GM21526 (cell line): ENCODE measurements around the gene CSMD2.
"Not testable (repeated sequence)": the region's sequence is repeated elsewhere in the genome, so short reads cannot be mapped to it uniquely, and the experiment has no call there.

Experiments
- ATAC-seq: cut with Tn5 transposase; IDR thresholded peaks from one replicate; pipeline ENCODE4 v1.9.1; 2021; ENCODE audit warnings: moderate library complexity; ENCODE audit not compliant: unreplicated experiment, low FRiP score

Gene CSMD2

DNA sequence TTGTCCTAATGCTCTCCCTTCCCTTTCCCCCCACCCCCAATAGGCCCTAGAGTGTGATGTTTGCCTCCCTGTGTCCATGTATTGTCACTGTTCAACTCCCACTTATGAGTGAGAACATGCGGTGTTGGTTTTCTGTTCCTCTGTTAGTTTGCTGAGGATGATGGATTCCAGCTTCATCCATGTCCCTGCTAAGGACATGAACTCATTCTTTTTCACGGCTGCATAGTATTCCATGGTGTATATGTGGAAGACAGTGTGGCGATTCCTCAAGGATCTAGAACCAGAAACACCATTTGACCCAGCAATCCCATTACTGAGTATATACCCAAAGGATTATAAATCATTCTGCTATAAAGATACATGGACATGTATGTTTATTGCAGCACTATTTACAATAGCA is 148.7 kb downstream of the CSMD2 start:
- not testable (repeated sequence) for ATAC-seq

DNA sequence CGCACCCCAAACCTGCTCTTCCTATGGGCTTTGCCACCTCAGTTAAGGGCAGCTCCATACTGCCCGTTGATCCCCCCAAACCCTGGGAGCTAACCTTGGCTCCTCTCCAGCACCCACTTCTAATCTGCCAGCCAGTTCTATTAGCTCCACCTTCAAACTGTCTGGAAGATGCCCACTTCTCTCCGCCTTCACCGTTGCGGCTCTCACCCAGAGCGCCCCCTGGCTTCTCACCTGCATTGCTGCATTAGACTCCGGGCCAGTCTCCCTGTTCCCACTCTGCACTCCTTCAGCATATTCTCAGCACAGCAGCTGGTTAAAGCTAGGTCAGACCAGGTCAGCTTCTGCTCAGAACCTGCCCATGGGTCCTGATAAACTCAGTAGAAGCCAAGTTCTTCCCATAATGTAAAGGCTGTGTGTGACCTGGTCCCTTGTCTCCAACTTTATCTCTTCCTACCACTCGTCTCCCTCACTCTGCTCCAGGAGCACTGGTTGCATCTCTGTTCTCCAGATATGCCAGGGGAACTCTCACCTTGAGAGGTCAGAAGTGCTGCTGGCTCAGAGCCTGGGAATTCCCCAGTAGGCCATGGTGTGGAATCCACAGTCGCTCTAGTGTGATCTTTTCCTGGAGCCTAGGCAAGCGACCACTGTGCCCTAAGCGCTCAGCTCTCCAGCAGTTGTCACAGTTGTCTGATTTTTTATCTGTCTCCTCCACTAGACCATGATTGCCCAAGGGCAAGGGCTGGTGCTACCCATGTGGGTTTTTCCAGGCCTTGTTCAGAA is 150.9 kb downstream of the CSMD2 start:
- ATAC-seq = no peak

DNA sequence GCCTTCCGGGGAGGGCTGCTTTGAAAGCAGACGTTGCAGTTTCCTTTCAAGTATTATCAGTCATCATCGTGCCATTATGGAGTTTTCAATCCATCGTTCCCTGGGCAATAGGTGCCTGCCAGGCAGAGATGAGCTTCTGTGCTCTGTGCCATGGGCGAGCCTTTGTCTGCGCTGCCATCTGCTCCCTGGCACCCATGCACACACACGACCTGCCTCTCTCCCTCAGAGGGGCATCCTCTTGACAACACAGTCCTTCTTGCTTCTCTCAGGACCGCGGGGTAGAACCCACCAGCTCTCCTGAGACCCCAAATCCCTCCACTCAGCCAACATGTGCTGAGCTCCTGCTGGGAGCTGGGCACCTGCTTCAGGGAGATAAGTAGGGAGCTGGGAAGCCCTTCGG is 151.9 kb downstream of the CSMD2 start:
- no peak for ATAC-seq

DNA sequence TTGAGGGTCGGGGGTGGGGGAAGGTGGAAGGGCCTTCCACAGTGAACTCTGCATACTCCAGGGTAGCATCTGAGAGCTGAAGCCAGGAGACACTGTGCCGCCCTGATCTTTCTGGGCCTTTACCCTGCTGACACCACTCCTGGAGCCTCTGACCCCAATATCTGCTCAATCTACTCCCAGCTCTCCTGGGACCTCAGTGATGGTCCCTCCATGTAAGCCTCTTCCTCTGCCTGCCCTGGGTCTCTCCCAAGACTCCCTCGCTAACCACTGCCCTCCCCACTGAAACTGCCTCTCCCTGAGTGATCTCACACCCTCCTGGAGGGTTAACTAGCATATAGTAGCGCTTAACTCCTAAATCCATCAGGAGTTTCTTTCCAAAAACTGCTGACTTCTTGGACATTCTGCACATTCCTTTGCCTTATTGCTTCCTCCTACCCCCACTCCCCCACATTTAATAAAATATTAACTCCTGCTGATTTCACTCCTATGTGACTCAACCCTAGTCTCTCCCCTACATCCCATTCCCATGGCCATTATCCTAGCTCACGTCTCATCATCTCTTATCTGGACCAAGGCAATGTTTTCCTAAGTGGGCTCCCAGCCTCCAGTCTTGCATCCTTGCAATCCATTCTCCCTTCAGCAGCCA is 155.6 kb downstream of the CSMD2 start:
- no peak for ATAC-seq

DNA sequence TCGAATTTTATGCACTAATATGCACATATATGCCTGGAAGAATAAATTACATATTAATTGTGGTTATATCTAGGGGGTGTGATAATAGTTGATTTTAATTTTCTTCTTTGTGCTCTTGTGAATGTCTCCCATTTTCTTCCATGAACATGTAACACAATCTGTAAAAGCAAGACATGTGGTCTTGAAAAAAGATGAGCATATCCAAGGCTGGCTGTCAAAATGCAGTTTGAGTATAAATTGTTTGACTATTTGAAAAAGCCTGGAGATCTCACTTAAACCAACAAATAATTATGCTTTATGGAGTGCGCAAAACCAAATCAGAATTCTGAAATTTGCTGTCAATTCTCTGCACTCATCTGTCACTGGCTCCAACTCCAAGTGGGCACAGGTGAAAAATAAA is 157.3 kb downstream of the CSMD2 start:
- ATAC-seq = no peak

DNA sequence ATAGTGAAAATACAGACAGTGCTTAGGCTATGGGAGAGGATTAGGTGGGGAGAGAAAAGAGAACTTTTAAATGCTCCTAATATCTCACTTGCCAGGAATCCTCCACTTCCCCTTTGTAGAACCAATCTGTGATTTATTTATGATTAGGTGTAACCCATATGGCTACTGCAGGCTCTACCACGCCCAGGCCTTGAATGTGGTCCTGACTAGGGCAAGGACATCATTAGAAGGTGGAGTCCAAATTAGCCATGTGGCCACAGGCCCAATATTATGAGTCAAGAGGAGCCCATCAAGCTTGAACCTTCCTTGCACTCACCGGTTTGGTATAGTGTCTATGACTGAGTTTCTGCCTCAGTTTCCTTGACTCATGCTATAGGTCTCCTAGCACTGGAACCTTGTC is 159.7 kb downstream of the CSMD2 start:
- ATAC-seq = no peak

DNA sequence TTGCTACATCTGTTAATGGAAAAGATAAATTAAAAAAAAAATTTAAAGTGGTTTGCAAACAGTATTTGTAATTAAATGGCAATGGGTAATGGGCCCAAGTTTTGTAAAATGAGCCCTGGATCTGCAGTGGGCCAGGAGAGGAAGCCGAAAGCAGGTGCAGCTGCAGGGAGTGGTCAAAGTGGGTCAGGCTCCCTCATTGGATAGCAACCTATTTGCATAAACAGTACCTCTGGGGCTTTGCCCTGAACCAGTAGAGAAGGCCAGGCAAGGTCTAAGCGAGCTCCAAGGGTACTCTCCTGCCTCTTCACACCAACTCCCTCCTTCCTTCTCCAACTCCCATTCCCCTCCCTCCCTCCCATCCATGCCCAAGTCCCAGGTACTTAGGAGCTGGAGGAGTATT is 162.2 kb downstream of the CSMD2 start:
- ATAC-seq = no peak

DNA sequence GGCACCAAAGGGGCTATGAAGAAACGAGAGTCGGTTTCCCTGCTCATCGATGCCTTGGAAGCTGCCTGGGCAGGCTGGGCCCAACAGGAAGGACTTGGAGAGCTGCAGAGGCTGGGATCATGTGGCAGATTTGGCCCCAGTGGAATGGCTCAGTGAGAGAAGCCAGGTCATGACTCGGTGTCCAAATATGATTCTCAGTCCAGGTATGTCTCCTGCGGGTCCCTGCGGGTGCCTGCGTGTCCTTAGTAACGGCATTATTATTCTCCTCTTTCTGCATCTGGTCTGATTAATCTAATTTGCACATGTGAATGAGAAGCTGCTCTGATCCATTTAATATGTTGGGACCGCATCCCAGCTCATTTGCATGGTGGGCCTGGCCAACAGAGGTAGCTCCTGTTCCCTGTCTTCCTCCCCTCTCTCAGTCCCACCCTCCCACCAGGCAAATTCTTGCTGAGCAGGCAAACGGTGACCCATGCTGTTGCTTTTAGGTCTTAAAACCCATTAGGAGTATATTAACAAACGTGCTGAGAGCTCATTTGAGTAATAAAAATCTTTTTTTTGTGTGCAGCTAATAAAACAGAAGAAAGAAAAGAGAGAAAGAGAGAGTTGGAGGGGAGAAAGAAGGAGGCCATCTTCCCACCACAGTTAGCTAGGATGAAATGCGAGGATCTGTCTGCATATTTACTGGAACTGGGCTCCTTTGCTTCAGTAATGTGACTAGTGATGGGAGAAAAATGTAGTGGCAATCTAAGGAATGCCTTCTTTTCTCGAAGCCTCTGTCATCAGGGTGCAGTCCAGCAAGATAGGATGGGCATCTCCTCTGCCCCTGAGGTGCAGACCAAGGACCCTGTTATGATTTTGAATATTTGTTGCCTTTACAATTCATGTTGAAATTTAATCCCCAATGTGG is 167.6 kb downstream of the CSMD2 start:
- no peak for ATAC-seq

DNA sequence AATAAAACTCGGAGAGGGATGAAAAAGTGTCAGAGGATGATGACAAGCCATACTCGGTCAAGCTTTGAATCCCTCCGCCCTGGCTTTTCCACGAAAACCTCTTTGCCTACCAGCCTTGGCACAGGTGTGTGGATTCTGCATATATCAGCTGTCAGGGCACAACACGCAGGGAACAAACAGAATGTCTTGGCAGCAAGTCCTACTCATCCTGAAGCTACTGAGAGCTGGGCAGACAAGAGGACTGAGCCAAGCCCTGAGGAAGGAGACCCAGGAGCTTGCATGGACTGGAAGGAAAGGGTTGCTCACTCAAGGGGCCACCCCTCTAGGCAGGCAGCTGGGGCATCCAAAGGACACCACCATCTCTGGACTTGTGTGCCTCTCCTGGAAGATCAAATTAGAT is 168.7 kb downstream of the CSMD2 start:
- ATAC-seq = no peak

DNA sequence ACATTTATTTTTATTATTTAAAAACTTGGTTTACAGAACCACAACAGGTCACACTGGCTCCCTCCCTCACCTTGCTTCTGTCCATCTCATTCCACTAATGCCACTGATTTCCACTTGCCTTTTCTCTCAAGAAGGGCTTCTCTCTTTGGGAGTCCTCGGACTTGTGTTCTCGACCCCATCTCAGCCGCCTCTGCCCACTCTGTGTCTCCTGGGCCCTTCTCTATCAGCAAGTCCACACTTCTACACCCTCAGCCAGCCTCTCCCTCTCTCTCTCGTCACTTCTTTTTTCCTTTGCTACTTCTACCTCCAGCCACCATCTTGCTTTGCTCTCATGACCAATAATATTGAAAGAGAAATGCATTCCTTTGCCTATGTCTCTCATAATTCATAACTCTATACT is 171.7 kb downstream of the CSMD2 start:
- ATAC-seq = no peak

DNA sequence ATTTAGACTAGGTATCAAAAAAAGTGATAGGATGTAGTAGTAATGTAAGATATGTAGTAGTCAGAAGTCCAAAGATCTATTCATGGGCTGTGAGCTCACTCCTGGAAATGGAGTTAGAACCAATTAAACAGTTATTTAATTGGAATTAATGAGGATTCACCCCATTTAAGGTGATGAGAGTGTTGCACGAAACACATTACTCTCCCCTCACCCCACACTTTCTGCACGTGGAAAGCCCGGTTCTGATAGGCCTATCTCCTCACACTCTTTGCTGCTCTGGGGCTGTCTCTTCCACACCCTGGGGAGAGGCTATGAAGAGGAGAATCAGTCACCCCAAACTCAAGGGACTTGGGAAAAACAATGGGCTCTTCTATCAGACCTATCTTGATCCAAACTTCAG is 174.7 kb downstream of the CSMD2 start:
- ATAC-seq = no peak

DNA sequence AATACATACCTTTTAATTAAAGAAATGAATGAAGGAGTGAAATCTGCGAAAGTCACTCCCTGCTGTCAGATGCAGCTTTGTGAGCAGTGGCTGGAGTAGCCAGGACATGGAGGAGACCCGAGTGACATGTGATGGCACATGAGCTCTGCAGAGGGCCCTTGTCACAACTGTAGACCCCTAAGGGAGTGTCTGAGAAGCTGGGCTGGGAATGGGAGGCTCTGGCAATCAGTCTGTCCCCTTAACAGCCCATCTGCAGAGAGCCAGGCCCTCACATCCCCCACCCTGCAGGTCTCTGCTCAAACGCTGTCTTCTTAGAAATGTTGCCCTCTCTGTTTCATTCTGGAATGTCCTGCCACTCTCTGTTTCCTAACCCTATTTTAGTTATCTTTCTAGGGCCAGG is 176.9 kb downstream of the CSMD2 start:
- ATAC-seq = no peak

DNA sequence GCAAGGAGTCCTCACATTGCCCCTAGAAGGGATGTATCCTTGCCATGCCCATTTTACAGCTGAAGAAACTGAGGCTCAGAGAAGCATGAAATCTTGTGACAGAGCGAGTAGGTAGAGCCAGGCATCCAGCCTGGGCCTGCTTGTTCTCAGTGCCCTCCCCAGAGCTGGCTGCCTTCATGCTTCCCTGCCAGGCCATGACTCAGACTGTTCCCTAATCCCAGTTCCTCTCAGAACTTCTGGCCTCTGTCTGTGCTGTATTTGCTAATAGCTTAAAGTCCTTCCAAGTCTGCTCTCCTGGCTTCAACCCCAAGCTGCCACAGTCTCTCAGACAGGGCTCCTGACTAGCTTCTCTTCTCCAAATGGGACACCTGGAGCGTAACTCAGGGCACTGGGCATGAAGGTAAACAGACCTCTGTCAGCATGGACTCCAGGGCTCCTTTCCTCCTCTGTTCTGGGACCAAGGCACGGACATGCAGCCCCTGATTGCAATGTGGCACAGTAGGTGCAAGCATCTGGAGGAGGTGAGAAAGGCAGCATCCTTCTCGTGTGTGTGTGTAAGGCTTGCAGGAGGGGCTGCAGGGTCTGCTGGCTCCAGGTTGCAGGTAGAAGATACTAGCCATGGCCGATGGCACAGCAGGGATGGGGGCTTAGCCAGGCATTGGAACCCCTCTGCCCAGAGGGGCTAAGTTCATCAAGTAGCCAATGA is 178.5 kb downstream of the CSMD2 start:
- no peak for ATAC-seq

DNA sequence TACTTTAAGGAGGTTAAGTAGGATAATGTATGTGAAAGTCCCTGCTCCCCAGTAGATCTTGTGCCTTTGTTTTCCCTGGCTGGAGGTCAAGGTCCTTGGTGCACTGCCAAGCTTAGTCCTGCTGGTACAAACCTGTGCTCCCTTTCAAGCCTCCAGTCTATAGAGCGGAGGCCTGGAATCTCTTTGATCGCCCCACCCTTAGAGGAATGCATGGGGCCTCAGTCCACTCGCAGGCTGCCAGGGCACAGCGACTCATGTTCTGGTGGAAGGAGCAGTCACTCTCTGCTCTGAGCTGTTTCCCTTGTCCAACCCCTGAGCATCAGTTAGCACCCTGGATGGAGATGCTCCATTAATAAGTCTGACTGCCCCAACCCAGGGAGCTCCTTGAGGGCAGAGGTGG is 179.4 kb downstream of the CSMD2 start:
- ATAC-seq = no peak

DNA sequence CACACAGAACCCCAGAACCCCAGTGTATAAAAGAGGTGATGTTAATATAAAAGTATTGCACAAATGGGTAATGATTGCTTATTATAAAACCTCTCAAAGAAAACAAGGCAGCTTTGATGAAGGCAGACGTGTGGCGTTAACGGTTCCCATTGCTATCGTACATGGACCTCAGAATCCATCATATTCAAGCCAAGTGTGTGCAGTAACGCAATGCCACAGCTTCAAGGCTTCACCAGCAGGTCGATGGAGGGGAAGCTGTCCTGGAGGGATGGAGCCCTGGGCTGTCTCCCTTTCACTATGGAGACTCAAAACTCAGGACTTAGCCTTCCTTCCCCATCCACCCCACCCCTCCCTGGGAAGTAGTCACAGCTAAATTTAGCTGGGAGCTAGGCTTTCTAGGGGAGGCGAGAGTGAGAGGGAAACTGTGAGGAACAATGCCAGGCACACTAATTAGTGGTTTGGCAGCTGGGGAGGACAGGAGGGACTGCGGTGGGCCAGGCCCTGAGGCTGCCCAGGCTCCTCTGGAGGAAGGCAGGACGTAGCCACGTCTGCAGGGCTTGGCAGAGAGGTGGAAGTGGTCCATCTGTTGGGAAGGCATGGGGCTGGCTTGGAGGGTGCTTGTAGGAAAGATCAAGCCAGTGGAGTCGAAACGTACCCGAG is 180.0 kb downstream of the CSMD2 start:
- ATAC-seq = no peak

DNA sequence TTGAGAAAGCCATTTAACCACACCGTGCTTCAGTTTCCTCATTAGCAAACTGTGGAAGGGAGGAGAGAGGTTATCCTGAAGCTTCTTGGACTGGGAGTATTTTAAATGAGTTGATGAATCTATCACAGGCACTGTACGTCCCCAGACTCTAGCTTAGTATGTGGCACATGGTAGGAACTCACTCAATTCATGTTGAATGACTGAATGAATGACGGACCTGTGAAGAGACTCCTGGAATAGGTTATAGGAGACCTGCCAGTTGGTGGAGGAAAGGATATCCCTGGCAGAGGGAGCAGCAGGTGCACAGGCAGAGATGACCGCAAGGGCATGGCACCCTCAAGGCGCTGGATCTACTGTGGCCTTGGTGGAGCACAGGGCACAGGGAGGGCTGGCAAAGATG is 182.6 kb downstream of the CSMD2 start:
- no peak for ATAC-seq

DNA sequence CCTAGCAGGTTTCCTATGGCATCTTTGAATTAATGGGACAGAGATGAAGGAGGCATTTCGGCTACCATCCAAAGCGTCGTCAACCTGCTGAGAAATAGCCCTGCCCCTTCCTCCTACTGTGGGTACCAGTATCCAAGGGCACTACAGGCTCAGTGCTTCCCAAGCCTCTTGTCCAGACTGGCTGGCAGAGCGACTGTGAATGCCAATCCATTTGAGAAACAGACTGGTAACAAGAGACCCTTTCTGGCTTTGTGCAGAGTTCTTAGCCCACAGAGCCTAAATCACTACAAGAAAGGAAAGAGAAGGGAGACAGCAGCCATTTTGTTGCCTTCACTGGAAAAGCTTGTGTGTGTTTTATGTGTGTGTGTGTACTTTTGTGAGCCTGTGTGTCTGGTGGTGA is 185.7 kb downstream of the CSMD2 start:
- no peak for ATAC-seq

DNA sequence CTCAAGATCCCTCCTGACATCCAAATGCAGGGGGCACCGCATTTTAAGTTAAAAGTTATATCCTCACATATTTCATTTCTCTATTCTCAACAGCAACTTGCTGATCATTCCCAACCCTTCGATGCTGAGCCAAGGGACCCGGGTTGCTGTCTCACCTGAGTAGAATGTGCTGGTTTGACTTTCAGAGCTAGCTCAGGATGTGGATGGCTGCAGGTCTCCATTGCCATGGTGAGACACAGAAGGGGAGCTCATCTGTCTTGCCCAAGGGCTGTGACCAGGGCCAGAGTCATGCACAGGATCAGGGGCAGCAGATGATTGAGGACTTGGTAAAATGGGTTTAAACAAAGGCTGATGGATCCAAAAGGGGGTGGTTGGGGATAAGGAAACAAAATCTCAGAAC is 189.1 kb downstream of the CSMD2 start:
- no peak for ATAC-seq

DNA sequence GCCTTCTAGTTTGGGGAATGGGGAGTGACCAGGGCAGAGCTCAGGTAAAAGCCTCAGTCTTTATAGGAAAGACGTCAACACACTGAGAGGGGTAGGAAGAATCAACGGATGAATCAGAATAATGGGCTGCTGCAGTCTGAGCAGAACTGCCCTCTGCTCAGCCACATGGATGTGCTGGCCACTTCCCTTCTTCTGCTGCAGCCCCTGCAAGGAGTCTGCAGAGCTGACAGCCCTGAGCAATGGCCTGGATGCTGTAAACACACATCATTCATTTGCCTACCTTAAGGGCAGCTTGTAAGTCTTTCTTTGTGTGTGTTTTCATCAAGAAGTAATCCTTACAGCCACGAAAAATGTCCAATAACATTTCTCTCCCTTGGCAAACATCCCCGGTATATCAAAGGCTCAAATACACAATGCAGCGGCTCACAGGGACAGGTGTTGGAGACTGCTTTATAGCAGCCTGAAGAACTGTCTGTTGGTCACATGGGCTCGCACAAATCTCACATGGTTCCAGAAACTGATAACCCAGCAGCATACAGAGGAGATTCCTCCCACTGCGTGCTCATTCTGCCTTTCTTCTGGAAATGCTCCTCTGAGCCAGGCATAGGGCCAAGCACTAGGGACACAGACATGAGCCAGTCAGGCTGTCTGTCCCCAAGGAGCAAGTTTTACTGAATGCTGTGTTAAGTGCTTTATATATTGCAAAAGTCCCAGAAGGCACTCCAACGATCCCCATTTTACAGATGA is 191.1 kb downstream of the CSMD2 start:
- ATAC-seq = no peak
